IPS-18a (cell line): Measurements from ENCODE around the gene PAPPA2.
"Not testable (repeated sequence)": the region's sequence is repeated elsewhere in the genome, so short reads cannot be mapped to it uniquely, and the experiment has no call there.

Experiments
- H3K27ac ChIP-seq: one replicate; pipeline ENCODE4 v1.5.1; 2013; ENCODE audit warnings: low read length
- H3K27me3 ChIP-seq: one replicate; pipeline ENCODE4 v1.6.1; 2013; ENCODE audit warnings: mild to moderate bottlenecking, low read length; ENCODE audit not compliant: control insufficient read depth, insufficient read depth
- H3K36me3 ChIP-seq: one replicate; pipeline ENCODE4 v1.6.1; 2013; ENCODE audit warnings: low read depth, low read length; ENCODE audit not compliant: control insufficient read depth
- H3K4me1 ChIP-seq: one replicate; pipeline ENCODE4 v1.6.1; 2013; ENCODE audit warnings: low read depth, low read length; ENCODE audit not compliant: control insufficient read depth
- H3K4me3 ChIP-seq: one replicate; pipeline ENCODE4 v1.5.1; 2013; ENCODE audit warnings: low read length
- H3K9ac ChIP-seq: one replicate; pipeline ENCODE4 v1.6.1; 2013; ENCODE audit warnings: mild to moderate bottlenecking, low read length, moderate library complexity
- H3K9me3 ChIP-seq: one replicate; pipeline ENCODE4 v1.6.1; 2013; ENCODE audit warnings: low read depth, low read length; ENCODE audit not compliant: control insufficient read depth

The PAPPA2 gene

GRCh38 chr1:176612791-176613190 lies 149.8 kb downstream of the PAPPA2 start:
- no peaks in the 10 kb centered on the region for H3K27me3 ChIP-seq
- no peak overlapping the region for H3K9ac ChIP-seq
- H3K9me3 ChIP-seq, result no peaks in the 10 kb centered on the region
- no peaks in the 10 kb centered on the region for H3K36me3 ChIP-seq
- no peaks in the 10 kb centered on the region for H3K4me1 ChIP-seq
- no peak overlapping the region for H3K27ac ChIP-seq
- no peak overlapping the region for H3K4me3 ChIP-seq

GRCh38 chr1:176617881-176618280 lies 154.9 kb downstream of the PAPPA2 start:
- H3K4me1 ChIP-seq, result no peaks in the 10 kb centered on the region
- H3K4me3 ChIP-seq, result no peak overlapping the region
- H3K27ac ChIP-seq, result no peak overlapping the region
- H3K27me3 ChIP-seq, result no peaks in the 10 kb centered on the region
- H3K9me3 ChIP-seq, result no peaks in the 10 kb centered on the region
- no peaks in the 10 kb centered on the region for H3K36me3 ChIP-seq
- H3K9ac ChIP-seq, result no peak overlapping the region

- no peaks in the 10 kb centered on the region for H3K9me3 ChIP-seq
- no peak overlapping the region for H3K4me3 ChIP-seq
- H3K9ac ChIP-seq, result no peak overlapping the region
- no peaks in the 10 kb centered on the region for H3K4me1 ChIP-seq
- no peaks in the 10 kb centered on the region for H3K27me3 ChIP-seq
- no peak overlapping the region for H3K27ac ChIP-seq
- H3K36me3 ChIP-seq, result no peaks in the 10 kb centered on the region
Observed at GRCh38 chr1:176619261-176619660, 156.3 kb downstream of the PAPPA2 start.

- Histone ChIP-seq H3K9ac (no peak overlapping the region), H3K27ac (no peak overlapping the region), H3K4me1 (no peaks in the 10 kb centered on the region), H3K9me3 (no peaks in the 10 kb centered on the region), H3K27me3 (no peaks in the 10 kb centered on the region), H3K36me3 (no peaks in the 10 kb centered on the region), H3K4me3 (no peak overlapping the region)
Observed at GRCh38 chr1:176625365-176625764, 162.4 kb downstream of the PAPPA2 start.

- Histone ChIP-seq H3K9ac (no peak overlapping the region), H3K4me1 (no peaks in the 10 kb centered on the region), H3K9me3 (no peaks in the 10 kb centered on the region), H3K27me3 (no peaks in the 10 kb centered on the region), H3K4me3 (no peak overlapping the region), H3K27ac (no peak overlapping the region), H3K36me3 (no peaks in the 10 kb centered on the region)
Observed at GRCh38 chr1:176626572-176627061, 163.6 kb downstream of the PAPPA2 start.

GRCh38 chr1:176628775-176629174 lies 165.8 kb downstream of the PAPPA2 start:
- Histone ChIP-seq H3K36me3 (no peaks in the 10 kb centered on the region), H3K9me3 (no peaks in the 10 kb centered on the region), H3K27ac (no peak overlapping the region), H3K9ac (no peak overlapping the region), H3K27me3 (no peaks in the 10 kb centered on the region), H3K4me1 (no peaks in the 10 kb centered on the region), H3K4me3 (no peak overlapping the region)

GRCh38 chr1:176634733-176635132 lies 171.8 kb downstream of the PAPPA2 start:
- H3K36me3 ChIP-seq, H3K27ac ChIP-seq, H3K9me3 ChIP-seq, H3K4me3 ChIP-seq, H3K4me1 ChIP-seq, H3K9ac ChIP-seq, H3K27me3 ChIP-seq: not testable (repeated sequence)

- Histone ChIP-seq H3K27ac (no peak overlapping the region), H3K4me3 (no peak overlapping the region), H3K9me3 (no peaks in the 10 kb centered on the region), H3K27me3 (no peaks in the 10 kb centered on the region), H3K9ac (no peak overlapping the region), H3K4me1 (no peaks in the 10 kb centered on the region), H3K36me3 (no peaks in the 10 kb centered on the region)
Observed at GRCh38 chr1:176638713-176639526, 175.9 kb downstream of the PAPPA2 start.

GRCh38 chr1:176643536-176643935 lies 180.6 kb downstream of the PAPPA2 start:
- Histone ChIP-seq H3K4me1 (no peaks in the 10 kb centered on the region), H3K36me3 (no peaks in the 10 kb centered on the region), H3K9ac (no peak overlapping the region), H3K9me3 (no peaks in the 10 kb centered on the region), H3K27me3 (no peaks in the 10 kb centered on the region), H3K4me3 (no peak overlapping the region), H3K27ac (no peak overlapping the region)

- no peak overlapping the region for H3K9ac ChIP-seq
- H3K27ac ChIP-seq, result no peak overlapping the region
- H3K36me3 ChIP-seq, result no peaks in the 10 kb centered on the region
- H3K27me3 ChIP-seq, result no peaks in the 10 kb centered on the region
- no peak overlapping the region for H3K4me3 ChIP-seq
- no peaks in the 10 kb centered on the region for H3K4me1 ChIP-seq
- no peaks in the 10 kb centered on the region for H3K9me3 ChIP-seq
Observed at GRCh38 chr1:176648556-176648955, 185.6 kb downstream of the PAPPA2 start.

- Histone ChIP-seq H3K27ac (no peak overlapping the region), H3K36me3 (no peaks in the 10 kb centered on the region), H3K4me3 (no peak overlapping the region), H3K4me1 (no peaks in the 10 kb centered on the region), H3K9me3 (no peaks in the 10 kb centered on the region), H3K27me3 (no peaks in the 10 kb centered on the region), H3K9ac (no peak overlapping the region)
Observed at GRCh38 chr1:176656257-176656995, 193.5 kb downstream of the PAPPA2 start.
